WI38 (cell line): ENCODE data around the gene ZNF654.

Experiments
- H3K4me3 ChIP-seq: 2 replicates; pipeline ENCODE4 v1.5.1; 2011; ENCODE audit warnings: low read depth, mild to moderate bottlenecking, control low read depth, low read length
- TF ChIP-seq, protein P1 (sequence below): IDR thresholded peaks from 2 replicates; pipeline ENCODE4 v1.5.1; 2012; ENCODE audit warnings: low read depth, mild to moderate bottlenecking, control low read depth, low read length

Gene ZNF654

DNA sequence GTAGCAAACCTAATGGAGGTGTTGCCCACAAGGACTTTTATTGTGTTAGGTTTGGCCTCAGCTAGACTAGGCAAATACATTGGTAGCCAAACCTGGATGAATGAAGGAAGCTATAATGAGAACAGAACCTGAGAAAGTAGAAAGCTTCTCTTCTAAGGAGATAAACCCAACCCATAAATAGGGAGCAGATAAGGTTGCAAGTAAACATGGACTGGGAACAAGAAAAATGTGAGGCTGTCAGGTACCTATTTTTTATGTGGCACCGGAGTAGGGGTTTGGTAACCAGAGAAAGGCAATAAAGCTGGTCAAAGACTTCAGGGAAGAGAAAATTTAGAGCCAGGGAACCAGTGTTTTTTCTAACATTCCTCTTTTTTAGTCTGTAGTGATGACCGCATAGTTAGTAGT is 25.0 kb downstream of the ZNF654 start:
- TF ChIP-seq, protein P1, sequence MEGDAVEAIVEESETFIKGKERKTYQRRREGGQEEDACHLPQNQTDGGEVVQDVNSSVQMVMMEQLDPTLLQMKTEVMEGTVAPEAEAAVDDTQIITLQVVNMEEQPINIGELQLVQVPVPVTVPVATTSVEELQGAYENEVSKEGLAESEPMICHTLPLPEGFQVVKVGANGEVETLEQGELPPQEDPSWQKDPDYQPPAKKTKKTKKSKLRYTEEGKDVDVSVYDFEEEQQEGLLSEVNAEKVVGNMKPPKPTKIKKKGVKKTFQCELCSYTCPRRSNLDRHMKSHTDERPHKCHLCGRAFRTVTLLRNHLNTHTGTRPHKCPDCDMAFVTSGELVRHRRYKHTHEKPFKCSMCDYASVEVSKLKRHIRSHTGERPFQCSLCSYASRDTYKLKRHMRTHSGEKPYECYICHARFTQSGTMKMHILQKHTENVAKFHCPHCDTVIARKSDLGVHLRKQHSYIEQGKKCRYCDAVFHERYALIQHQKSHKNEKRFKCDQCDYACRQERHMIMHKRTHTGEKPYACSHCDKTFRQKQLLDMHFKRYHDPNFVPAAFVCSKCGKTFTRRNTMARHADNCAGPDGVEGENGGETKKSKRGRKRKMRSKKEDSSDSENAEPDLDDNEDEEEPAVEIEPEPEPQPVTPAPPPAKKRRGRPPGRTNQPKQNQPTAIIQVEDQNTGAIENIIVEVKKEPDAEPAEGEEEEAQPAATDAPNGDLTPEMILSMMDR = no peak
- H3K4me3 ChIP-seq = no peak overlapping the region

DNA sequence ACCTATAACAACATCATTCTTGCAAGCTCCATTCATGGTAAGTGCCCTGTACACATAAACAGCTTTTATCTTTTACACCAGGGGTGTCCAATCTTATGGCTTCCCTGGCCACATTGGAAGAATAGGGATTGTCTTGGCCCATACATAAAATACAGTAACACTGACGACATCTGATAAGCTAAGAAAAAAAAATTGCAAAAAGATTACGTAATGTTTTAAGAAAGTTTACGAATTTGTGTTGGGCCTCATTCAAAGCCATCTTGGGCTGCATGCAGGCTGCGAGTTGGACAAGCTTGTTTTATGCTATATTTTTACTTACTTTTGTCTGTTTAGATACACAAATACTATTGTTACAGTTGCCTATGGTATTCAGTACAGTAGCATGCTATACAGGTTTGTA is 31.6 kb downstream of the ZNF654 start:
- TF ChIP-seq, protein P1 = no peak

DNA sequence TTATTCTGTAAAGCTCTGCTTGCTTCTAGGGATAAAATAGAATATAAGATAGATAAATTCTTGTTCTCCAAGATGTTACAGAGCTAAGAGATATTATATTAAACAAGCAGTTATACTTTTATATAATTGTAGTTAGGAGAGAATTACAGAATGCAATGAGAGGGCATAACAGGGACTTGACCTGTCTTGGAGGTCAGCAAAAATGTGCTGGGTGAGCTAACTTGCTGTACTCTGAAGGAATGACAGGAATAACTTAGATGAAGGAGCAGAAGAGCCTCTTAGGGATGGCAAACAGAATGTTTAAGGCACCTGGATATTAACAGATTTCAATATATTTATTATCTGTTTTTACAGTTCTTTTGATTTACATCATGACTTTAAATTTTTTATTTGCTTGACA is 33.2 kb downstream of the ZNF654 start:
- TF ChIP-seq, protein P1 = no peak
- H3K4me3 ChIP-seq = no peak overlapping the region

More for the DNA sequence above, 31.6 kb downstream of the ZNF654 start:
- no peak overlapping the region for H3K4me3 ChIP-seq

DNA sequence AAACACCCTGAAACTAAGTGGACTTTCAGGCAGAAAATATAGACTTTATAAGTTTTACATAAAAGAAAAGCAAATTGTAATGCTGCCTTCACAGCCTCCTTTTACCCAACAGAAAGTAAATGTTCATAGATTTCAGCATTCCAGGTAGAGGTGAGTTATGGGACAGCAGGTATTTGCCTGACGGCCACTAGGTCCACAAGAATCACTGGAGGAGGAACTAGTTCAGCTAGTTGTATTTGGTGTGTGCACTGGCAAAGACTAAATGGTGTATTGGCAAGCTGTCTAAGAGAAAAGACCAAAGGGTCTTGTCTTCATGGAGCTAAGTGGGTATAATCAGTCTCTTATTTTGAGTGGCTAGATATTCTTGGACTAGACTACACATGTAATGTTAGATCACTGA is 34.2 kb downstream of the ZNF654 start:
- TF ChIP-seq, protein P1 = no peak
- no peak overlapping the region for H3K4me3 ChIP-seq

DNA sequence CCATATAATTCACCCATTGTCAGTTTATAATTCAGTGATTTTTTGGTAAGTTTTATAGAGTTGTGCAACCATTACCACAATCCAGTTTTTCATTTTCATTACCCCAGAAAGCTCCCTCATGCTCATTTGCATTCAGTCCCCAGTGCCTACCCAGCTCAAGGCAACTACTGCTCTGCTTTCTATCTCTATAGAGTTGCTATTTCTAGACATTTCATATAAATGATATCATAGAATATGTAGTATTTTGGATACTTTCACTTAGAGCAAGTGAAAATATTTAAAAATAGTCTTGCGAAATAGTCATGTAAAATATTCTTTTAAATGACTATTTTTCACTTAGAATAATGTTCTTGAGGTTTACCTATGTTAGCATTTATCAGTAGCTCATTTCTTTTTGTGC is 42.1 kb downstream of the ZNF654 start:
- no peak overlapping the region for H3K4me3 ChIP-seq
- TF ChIP-seq, protein P1 = no peak

DNA sequence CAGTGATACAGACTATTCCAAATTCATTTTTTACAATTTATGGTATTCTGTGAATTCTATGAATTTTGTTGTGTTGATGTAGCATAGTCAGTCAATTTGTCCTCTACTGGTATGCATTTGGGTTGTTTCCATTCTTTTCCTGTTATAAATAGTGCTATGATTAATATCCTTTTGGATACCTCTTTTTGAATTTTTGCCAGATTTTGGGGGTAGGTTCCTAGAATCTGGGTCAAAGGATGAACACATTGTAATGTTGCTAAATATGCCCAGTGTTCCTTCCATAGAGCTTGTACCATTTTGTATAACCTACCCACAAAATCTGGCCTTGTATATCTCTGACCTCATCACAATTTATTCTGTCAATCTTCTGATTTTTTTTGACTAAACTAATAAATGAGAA is 46.3 kb downstream of the ZNF654 start:
- TF ChIP-seq, protein P1 = no peak
- no peak overlapping the region for H3K4me3 ChIP-seq

DNA sequence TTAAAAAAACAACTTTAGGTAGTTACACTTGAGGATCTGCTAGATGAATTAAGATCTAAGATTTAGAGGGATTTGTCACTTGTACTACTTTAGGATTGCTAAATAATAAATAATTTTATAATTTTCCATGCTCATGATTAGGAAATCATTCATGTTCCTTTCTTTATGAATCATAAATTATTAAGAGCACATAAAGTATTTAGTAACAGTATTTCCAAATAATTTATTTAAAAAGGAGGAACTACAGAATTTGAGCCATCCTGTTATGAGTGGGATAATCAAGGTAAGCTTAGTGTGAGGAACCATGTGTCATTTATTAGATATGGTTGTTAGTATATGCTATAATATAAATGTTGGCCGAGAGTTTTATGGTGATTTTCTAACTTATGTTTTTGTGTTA is 53.2 kb downstream of the ZNF654 start:
- H3K4me3 ChIP-seq = no peak overlapping the region
- TF ChIP-seq, protein P1 = no peak
